ENCODE data around the gene FLRT3. TPM values are rescaled to one million over a fixed set of nuclear protein-coding genes. Genes with fewer than 3 reads are reported as not detected.

FLRT3 gene
- polyA plus RNA-seq, 1 experiment, result 0.64 TPM

DNA sequence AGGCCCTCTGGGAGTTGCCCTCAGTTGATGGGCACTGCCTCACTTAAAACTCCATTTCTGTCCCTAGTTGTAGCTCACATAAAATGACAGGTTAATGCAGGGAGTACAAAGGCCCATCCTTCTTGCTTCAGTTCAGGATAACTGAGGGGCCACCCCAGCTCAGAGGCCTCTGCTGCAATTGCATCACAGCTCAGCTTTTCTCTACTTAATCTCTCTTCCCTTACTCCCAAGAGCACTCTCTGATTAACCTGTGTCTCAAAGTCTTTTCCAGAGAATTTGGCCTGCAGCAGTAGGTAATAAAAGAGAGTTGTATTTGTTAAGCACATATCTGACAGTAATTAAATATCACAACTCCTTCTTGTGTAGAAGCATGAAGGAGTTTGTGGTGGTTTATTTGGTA lies 40.9 kb upstream of the FLRT3 start:
- Histone ChIP-seq H3K27me3 (ENCODE audit: control insufficient read depth, insufficient read depth, low read length) (no peaks in the 10 kb centered on the region), H3K36me3 (ENCODE audit: control insufficient read depth, insufficient read depth, low read length) (no peaks in the 10 kb centered on the region), H3K4me3 (ENCODE audit: low read depth, low read length) (no peak overlapping the region)
- POLR2A ChIA-PET, result no interaction called here
- no peak for TF ChIP-seq CTCF (IDR thresholded peaks at IDR 0.05; ENCODE audit: insufficient read depth, low read depth, low read length)
- no peak for DNase-seq (ENCODE audit: low read depth)
- CTCF ChIA-PET, result no interaction called here

GRCh38 chr20:14375416-14375985 lies 38.1 kb upstream of the FLRT3 start:
- H3K4me3 ChIP-seq (ENCODE audit: low read depth, low read length), result no peak overlapping the region
- POLR2A ChIA-PET, result interaction anchor here (0.6 kb wide), 1 partner anchor 1005 kb away, joined by 4 read pairs; no protein-coding TSS in a partner anchor
- no peaks in the 10 kb centered on the region for H3K36me3 ChIP-seq (ENCODE audit: control insufficient read depth, insufficient read depth, low read length)
- CTCF ChIA-PET, result no interaction called here
- no peak for TF ChIP-seq CTCF (IDR thresholded peaks at IDR 0.05; ENCODE audit: insufficient read depth, low read depth, low read length)
- no peak for DNase-seq (ENCODE audit: low read depth)
- H3K27me3 ChIP-seq (ENCODE audit: control insufficient read depth, insufficient read depth, low read length), result no peaks in the 10 kb centered on the region

DNA sequence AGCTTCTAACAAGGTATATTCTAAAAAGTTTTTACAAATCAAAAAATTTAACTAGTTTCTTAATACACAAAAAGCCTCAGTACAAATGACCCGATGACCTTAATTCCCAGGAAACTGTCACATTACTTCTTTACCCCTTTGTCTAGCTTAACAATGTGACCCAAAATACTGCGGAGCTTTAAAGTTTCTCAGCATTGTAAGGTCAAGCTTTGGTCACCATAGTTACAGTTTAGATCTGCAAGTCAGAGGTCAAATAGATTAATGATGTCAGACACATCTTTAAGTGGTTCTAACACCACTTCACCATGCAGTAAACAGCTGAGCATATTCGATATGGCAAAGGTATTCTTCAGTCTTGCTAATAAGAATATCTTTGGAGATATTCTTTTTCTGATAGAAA lies 36.8 kb upstream of the FLRT3 start:
- ChIA-PET POLR2A (no interaction called here), CTCF (no interaction called here)
- H3K27me3 ChIP-seq (ENCODE audit: control insufficient read depth, insufficient read depth, low read length), result no peaks in the 10 kb centered on the region
- no peaks in the 10 kb centered on the region for H3K36me3 ChIP-seq (ENCODE audit: control insufficient read depth, insufficient read depth, low read length)
- no peak overlapping the region for H3K4me3 ChIP-seq (ENCODE audit: low read depth, low read length)
- no peak for TF ChIP-seq CTCF (IDR thresholded peaks at IDR 0.05; ENCODE audit: insufficient read depth, low read depth, low read length)
- no peak for DNase-seq (ENCODE audit: low read depth)

GRCh38 chr20:14361509-14362345 lies 24.3 kb upstream of the FLRT3 start:
- Histone ChIP-seq H3K27me3 (ENCODE audit: control insufficient read depth, insufficient read depth, low read length) (no peaks in the 10 kb centered on the region), H3K4me3 (ENCODE audit: low read depth, low read length) (no peak overlapping the region), H3K36me3 (ENCODE audit: control insufficient read depth, insufficient read depth, low read length) (no peaks in the 10 kb centered on the region)
- POLR2A ChIA-PET, result no interaction called here
- CTCF ChIA-PET, result no interaction called here
- TF ChIP-seq CTCF (IDR thresholded peaks at IDR 0.05; ENCODE audit: insufficient read depth, low read depth, low read length), result no peak
- DNase-seq (ENCODE audit: low read depth), result no peak

GRCh38 chr20:14360416-14360815 lies 23.0 kb upstream of the FLRT3 start:
- TF ChIP-seq CTCF (IDR thresholded peaks at IDR 0.05; ENCODE audit: insufficient read depth, low read depth, low read length), result no peak
- H3K36me3 ChIP-seq (ENCODE audit: control insufficient read depth, insufficient read depth, low read length), result no peaks in the 10 kb centered on the region
- ChIA-PET POLR2A (no interaction called here), CTCF (no interaction called here)
- DNase-seq (ENCODE audit: low read depth), result no peak
- H3K4me3 ChIP-seq (ENCODE audit: low read depth, low read length), result no peak overlapping the region
- no peaks in the 10 kb centered on the region for H3K27me3 ChIP-seq (ENCODE audit: control insufficient read depth, insufficient read depth, low read length)
